ENCODE results near the gene PAWR. TPM values are rescaled to one million over a fixed set of nuclear protein-coding genes. Genes with fewer than 3 reads are reported as not detected.

Gene PAWR
- total and polyA plus RNA-seq, 2 of the 13 experiments (the other 11 are each of a cell fraction or from before 2014, with no cell fraction given), result 29.1 to 36.1 TPM

GRCh38 chr12:79662046-79662811, 28.5 kb downstream of the PAWR start (continued):
- no peak for TF ChIP-seq ZNF556 (CRISPR knock-in tag; IDR thresholded peaks at IDR 0.05; ENCODE audit: borderline replicate concordance)
- peak; percentile 31; the same call in 1 of the 2 replicates for TF ChIP-seq RARA (CRISPR knock-in tag; IDR thresholded peaks at IDR 0.05)
- no peak for TF ChIP-seq ZNF704 (CRISPR knock-in tag; IDR thresholded peaks at IDR 0.05; ENCODE audit: borderline replicate concordance)
- no peak for TF ChIP-seq GTF3A (CRISPR knock-in tag; conservative IDR thresholded peaks at IDR 0.05)
- 0 out of 2 replicates have a peak, but pooled peaks have one; percentile 23 for TF ChIP-seq TCF7L2 (IDR thresholded peaks at IDR 0.05; ENCODE audit: low read depth, low read length)
- TF ChIP-seq NCOA2 (CRISPR knock-in tag; IDR thresholded peaks at IDR 0.05), result peak; percentile 47; the same call in 1 of the 2 replicates
- peak in 1 of 2 experiments; percentile 54; a peak in 1 of 4 replicates for TF ChIP-seq EP300 (IDR thresholded peaks at IDR 0.05; ENCODE audit: low read depth in 2 of 2, low read length in 2 of 2)
- no peak for TF ChIP-seq EP300 (CRISPR knock-in tag; IDR thresholded peaks at IDR 0.05; ENCODE audit: borderline replicate concordance)
- TF ChIP-seq FOXP4 (CRISPR knock-in tag; IDR thresholded peaks at IDR 0.05), result peak; percentile 23; the same call in 1 of the 2 replicates
- peak; percentile 66 for TF ChIP-seq TCF7 (IDR thresholded peaks at IDR 0.05; ENCODE audit: low read depth)
- TF ChIP-seq BCL6 (CRISPR knock-in tag; IDR thresholded peaks at IDR 0.05), result 0 out of 2 replicates have a peak, but pooled peaks have one; percentile 11
- TF ChIP-seq ZNF652 (CRISPR knock-in tag; IDR thresholded peaks at IDR 0.05; ENCODE audit: borderline replicate concordance, low read depth), result peak; percentile 56; the same call in 1 of the 2 replicates
- TF ChIP-seq FOSL2 (CRISPR knock-in tag; IDR thresholded peaks at IDR 0.05), result 0 out of 2 replicates have a peak, but pooled peaks have one; percentile 27
- TF ChIP-seq ZBTB26 (CRISPR knock-in tag; IDR thresholded peaks at IDR 0.05; ENCODE audit: borderline replicate concordance), result peak; percentile 92; the same call in 1 of the 2 replicates
- TF ChIP-seq SOX13 (IDR thresholded peaks at IDR 0.05), result no peak
- peak in 1 of 2 experiments; percentile 25; a peak in 1 of 4 replicates for TF ChIP-seq SOX13 (CRISPR knock-in tag; conservative IDR thresholded peaks at IDR 0.05 in 1 of 2, IDR thresholded peaks at IDR 0.05 in 1 of 2)
- peak; percentile 65; the same call in 1 of the 2 replicates for TF ChIP-seq NCOR1 (IDR thresholded peaks at IDR 0.05; ENCODE audit: borderline replicate concordance, low read length)
- TF ChIP-seq FOXJ3 (CRISPR knock-in tag; IDR thresholded peaks at IDR 0.05; ENCODE audit: borderline replicate concordance), result peak; percentile 22; the same call in 1 of the 2 replicates
- TF ChIP-seq SAP130 (CRISPR knock-in tag; IDR thresholded peaks at IDR 0.05; ENCODE audit: low read depth), result peak; percentile 27; the same call in 1 of the 2 replicates
- TF ChIP-seq, protein P1, sequence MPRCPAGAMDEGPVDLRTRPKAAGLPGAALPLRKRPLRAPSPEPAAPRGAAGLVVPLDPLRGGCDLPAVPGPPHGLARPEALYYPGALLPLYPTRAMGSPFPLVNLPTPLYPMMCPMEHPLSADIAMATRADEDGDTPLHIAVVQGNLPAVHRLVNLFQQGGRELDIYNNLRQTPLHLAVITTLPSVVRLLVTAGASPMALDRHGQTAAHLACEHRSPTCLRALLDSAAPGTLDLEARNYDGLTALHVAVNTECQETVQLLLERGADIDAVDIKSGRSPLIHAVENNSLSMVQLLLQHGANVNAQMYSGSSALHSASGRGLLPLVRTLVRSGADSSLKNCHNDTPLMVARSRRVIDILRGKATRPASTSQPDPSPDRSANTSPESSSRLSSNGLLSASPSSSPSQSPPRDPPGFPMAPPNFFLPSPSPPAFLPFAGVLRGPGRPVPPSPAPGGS (CRISPR knock-in tag; IDR thresholded peaks at IDR 0.05), result no peak
- peak; percentile 51 for TF ChIP-seq BHLHE40 (IDR thresholded peaks at IDR 0.05; ENCODE audit: low read length)
- TF ChIP-seq AKAP8 (CRISPR knock-in tag; IDR thresholded peaks at IDR 0.05), result no peak
